NCI-H1436 treated with DMSO at 0.1 percent for 48 hours (cell line): ENCODE results near the gene ITGB3.
"Not testable (repeated sequence)": the region's sequence is repeated elsewhere in the genome, so short reads cannot be mapped to it uniquely, and the experiment has no call there.

ENCODE experiments used
- DNase-seq: peaks from one replicate; lab custom pipeline; 2025; lab: John Stamatoyannopoulos, UW

ITGB3 gene

GRCh38 chr17:47253541-47254402 lies at the start of gene ITGB3:
TSS of gene ITGB3 (plus strand) at chr17:47253827. CDS start at chr17:47253862, 35 bp downstream.
- DNase-seq = no peak

- DNase-seq = no peak
Observed at GRCh38 chr17:47203984-47204721, 49.5 kb upstream of the ITGB3 start.

GRCh38 chr17:47204722-47205418 lies 48.8 kb upstream of the ITGB3 start:
- no peak for DNase-seq

DNA sequence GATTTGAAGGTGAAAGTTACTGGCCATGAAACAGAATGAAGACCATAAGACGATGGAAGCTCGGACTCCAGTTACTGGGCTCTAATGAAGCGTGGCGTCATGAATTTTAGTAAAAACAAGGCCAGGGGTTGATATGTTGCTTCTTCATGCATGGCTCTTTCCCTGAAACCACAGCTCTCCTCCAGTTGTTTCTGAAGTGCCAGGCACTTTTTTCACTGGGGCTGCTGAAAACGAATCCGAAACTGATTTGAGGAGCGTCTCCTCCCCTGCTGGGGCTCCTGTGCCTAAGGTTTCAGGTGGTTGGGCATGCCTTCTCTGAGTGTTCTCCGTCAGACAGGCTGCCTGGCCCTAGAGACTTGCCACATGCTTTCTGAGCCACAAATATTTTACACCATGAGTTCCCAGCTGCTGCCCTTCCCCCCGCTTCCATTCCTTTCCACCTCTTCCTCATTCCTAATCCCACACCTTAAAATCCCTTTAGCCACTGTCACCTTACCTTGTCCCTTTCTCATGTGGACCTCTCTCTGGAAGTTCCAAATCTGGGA lies 48.1 kb upstream of the ITGB3 start:
- peak; percentile 15 for DNase-seq

DNA sequence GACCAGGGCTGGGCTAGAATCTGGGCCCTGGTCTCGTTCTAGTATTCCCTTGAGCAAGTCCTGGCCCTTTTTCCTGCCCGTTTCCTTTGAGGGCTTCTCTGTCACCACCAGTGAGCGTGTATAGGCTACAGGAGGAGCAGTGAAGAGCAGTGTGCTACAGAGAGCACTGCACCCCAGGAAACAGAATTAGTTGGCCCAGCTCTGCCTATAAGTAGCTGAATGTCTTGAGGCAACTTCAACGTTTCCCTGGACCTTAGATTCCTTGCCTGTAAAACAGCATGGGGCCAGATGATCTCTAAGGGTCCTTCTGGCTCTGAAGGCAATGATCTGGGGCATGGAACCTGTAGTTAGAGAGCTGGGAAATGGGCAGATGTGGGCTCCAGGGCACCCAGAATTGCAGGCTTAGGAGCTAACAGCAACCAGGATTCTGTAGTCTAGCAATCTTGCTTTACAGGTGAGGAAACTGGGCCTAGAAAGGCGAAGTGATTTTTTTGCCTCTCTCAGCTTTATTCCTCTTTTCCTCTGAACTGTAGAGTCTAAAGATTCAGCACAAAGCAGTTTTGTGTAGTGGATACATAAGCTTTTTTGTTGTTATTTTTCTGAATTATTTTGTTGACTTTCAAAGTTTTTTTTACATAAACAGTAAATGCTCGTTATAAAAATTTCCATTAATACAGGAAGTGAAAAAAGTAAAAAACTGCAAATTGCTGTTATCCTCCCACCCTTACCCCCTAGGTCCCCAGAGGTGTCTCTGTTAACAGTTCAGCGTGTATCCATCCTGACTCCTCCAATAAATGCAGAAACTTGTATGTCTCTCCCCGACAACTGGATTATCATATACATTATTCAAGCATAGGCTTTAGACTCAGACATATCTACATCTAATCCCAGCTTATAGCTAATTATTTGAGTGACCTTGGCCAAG lies 46.2 kb upstream of the ITGB3 start:
- no peak for DNase-seq

DNA sequence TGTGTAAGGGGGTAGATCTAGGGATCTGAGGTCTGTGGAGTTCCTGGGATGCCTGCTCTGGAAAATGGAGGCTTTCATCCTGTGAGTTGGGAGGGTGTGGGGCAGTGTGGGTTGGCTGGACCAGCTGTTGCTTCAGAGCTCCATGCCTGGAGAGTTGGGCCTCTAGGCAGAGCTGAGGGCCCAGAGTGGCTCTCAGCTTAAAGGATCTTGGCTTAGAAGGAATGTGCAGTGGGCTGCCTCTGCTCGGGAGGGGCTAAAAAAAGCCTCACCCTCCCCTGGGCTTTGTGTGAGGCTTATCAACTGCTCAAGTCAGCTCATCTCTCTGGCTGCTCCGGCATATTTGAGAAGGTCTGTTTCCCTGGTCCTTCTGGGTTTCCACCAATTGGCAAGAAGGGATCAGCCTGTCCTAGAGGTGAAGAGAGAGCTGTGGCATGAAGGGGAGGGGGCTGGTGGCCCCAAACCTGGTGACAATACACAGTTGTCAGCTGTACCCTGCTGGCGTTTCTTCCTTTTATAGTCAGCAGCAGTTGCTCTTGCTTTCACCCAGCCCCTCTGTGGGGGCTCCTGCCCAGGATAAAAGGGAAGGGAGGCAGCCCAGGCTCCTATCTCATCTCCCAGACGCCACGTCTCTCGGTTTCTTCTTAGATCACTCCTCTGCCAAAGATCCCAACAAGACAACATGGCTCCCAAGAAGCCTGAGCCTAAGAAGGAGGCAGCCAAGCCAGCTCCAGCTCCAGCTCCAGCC lies 44.7 kb upstream of the ITGB3 start, which contains the start of gene MYL4:
TSS of gene MYL4 (plus strand) at position 605 of the 745 bp plus-strand sequence. CDS start at position 680, 75 bp downstream.
- no peak for DNase-seq

DNA sequence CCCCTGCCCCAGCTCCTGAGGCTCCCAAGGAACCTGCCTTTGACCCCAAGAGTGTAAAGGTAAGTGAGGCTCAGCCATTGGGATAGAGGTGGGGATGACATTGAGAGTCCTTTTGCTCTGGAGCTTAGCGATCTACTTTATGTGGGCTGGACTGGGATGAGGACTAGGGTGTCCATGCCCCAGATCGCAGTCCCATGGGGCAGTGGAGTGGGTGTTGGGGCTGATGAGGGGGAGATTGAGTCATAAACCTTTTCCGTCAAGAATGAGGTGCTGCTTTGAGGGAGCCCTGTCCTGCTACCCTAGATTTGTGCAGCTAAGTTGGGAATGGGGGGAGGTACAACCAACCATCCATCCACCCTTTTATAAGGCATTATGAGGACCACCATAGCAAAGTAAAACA lies 44.1 kb upstream of the ITGB3 start:
- no peak for DNase-seq

GRCh38 chr17:47210105-47210504 lies 43.5 kb upstream of the ITGB3 start:
- no peak for DNase-seq

GRCh38 chr17:47210779-47211178 lies 42.8 kb upstream of the ITGB3 start:
- no peak for DNase-seq

DNA sequence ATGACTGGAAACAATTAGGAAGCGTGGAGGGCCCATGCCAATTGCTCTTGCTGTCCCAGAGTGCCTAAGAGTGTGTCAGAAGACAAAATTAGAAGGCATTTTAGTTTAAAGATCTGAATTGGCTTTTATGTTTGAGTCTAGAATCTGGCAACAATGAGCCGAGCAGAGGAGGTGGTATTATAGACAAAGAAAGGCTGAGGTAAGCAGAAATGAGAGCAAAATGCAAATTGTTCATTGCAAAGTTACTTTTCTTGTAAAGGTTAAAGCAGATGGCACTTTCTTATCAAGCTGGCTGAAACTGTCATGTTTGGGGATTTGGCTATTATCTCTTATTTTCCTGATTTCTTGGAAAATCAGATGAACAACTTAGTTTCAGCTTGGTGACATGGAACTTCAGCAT lies 41.2 kb upstream of the ITGB3 start:
- no peak for DNase-seq

GRCh38 chr17:47213540-47213939 lies 40.1 kb upstream of the ITGB3 start:
- no peak for DNase-seq

DNA sequence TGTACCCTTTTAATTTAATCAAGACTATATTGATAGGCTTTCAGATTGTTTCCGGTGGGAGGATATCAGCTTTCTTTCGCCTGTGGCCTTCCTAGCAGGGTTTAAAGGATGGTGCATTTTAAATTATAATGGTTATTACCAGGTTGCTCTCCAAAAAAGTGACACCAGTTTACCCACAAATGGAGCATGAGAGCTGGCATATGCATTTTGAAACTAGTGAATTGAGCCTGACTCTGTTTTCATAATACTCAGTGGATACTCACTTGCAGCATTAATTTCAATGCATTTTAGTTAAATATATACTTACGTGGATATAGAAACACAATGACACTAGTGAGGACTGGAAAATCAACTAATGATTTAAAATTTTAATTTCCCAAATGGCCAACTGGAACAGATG lies 38.7 kb upstream of the ITGB3 start:
- no peak for DNase-seq

DNA sequence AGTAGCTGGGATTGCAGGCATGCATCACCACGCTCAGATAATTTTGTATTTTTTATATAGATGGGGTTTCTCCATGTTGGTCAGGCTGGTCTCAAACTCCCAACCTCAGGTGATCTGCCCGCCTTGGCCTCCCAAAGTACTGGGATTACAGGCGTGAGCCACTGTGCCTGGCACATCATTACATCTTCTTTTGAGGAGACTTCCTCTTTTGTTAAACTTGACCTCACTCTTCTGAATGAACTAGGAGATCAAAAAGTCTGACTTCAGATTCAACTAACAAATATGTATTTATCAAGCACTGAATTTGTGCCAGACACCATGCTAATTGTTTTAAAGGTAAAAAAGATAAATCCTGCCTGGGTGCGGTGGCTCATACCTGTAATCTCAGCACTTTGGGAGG lies 36.8 kb upstream of the ITGB3 start:
- DNase-seq = not testable (repeated sequence)

DNA sequence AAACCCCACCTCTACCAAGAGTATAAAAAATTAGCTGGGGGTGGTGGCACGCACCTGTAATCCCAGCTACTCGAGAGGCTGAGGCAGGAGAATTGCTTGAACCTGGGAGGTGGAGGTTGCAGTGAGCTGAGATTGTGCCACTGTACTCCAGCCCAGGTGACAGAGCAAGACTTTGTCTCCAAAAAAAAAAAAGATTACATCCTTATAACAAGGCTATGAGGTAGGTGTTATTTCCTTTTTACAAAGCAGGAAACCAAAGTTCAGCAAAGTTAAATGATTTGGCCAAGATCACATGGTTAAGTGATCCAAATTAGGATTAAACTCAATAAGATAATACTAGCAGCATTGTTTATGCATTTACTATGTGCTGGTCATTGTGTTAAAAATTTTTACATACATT lies 36.3 kb upstream of the ITGB3 start:
- not testable (repeated sequence) for DNase-seq

DNA sequence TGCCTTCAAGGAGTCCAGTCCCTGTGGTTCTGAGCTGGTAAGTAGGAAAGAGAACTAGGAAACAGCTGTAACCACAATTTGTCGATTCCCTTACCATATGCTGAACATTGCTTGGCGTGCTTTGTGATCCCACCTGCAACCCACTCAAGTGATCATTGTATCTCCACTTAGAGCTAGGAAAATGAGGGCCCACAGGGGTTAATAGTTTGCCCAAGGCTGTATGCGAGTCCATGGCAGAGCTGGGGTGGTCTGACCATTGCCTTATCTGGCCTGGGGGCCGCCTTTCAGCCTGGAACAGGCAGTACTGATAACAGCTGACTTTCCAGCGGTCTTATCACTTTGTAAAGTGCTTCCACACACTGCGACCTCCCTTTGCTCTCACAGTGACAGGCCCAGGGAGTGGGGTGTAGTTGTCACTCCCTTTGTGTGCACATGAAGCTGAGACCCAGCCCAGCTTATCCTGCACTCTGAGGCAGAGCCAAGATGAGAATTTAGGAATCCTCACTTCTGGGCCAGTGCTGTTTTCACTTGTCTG lies 34.7 kb upstream of the ITGB3 start:
- no peak for DNase-seq

- no peak for DNase-seq
Observed at GRCh38 chr17:47219621-47220475, 33.8 kb upstream of the ITGB3 start.

DNA sequence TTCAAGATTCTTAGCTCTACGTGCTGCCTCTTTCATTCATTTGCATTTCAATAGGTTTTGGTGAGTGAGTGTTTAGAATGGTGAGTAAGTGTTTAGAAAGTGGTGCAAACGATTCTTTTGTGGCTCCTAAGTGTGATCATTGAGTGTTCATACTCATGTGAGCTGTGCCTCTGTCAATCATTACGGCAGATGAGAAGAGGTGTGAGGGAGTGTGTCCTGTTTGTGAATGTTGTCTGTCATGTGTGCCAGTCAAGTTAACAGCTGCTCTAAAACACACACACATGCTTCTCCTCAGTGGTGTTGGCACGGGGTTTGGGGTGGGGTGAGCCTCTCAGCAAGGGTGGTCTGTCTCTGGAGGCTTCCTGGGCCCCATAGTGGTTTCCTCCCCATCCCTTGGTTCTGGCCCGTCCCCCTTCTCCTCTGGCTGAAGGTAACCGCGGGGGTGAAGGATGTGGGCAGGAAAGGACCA lies 33.1 kb upstream of the ITGB3 start:
- DNase-seq = no peak

- no peak for DNase-seq
Observed at GRCh38 chr17:47221154-47221553, 32.5 kb upstream of the ITGB3 start.

GRCh38 chr17:47222047-47222446 lies 31.6 kb upstream of the ITGB3 start:
- DNase-seq = no peak
